Ascending aorta (tissue), 2 donors: ENCODE data around the gene CENPP. TPM values are rescaled to one million over a fixed set of nuclear protein-coding genes. Genes with fewer than 3 reads are reported as not detected.

Experiments used
- DNase-seq, 2 donors: peaks; one replicate each; pipeline ENCODE4 v3.0.0-alpha.2; 2019; ENCODE audit warnings: low spot score in 2 of 2
- H3K27ac ChIP-seq, 2 donors: fragments of 200-600 bp; sonication (generic); one replicate each; pipeline ENCODE4 v1.5.1; 2016 to 2017; ENCODE audit warnings: mild to moderate bottlenecking in 1 of 2
- H3K27me3 ChIP-seq: fragments of 200-600 bp; sonication (generic); one replicate; pipeline ENCODE4 v1.5.1; 2017
- H3K36me3 ChIP-seq, 2 donors: fragments of 200-600 bp; sonication (generic); one replicate each; pipeline ENCODE4 v1.5.1; 2016
- H3K4me1 ChIP-seq, 2 donors: fragments of 200-600 bp; sonication (generic); one replicate each; pipeline ENCODE4 v1.5.1; 2016 to 2017; ENCODE audit warnings: mild to moderate bottlenecking in 1 of 2
- H3K4me3 ChIP-seq, 2 donors: fragments of 200-600 bp; sonication (generic); one replicate each; pipeline ENCODE4 v1.5.1; 2016 to 2017; ENCODE audit warnings: mild to moderate bottlenecking in 1 of 2
- H3K9me3 ChIP-seq, 2 donors: fragments of 200-600 bp; sonication (generic); one replicate each; pipeline ENCODE4 v1.5.1; 2016
- CTCF ChIP-seq, 3 experiments: fragments of 200-600 bp in 2 of 3; fragments of 450-650 bp in 1 of 3; sonication (generic) in 2 of 3; IDR thresholded peaks; one replicate each; pipeline ENCODE4 v1.5.1; 2016 to 2019; ENCODE audit warnings: antibody characterized with exemption in 3 of 3, mild to moderate bottlenecking in 1 of 3, moderate library complexity in 1 of 3
- intact Hi-C: fragments of 100-400 bp; cut with DNase I; formaldehyde crosslinking; loops from one replicate; pipeline ENCODE4 v1.15.1; 2023
- total RNA-seq: library from RNA; depleted of rRNA; stranded (reverse); fragments of >200 nt; gene quantifications from one replicate; pipeline ENCODE4 v1.1.0, GENCODE V29; 2016

Gene CENPP
- total RNA-seq, 1 donor from 2014 or later: 0.43 TPM

- intact Hi-C loops: no loop called here
- no peak for TF ChIP-seq CTCF (IDR thresholded peaks at IDR 0.05)
- Histone ChIP-seq H3K36me3 (peaks cover 53 to 77% of the 10 kb centered on the region in 2 donors), H3K27ac (no peak overlapping the region), H3K9me3 (no peaks in the 10 kb centered on the region), H3K4me1 (peaks cover 0 to 12% of the 10 kb centered on the region in 2 donors), H3K27me3 (no peaks in the 10 kb centered on the region), H3K4me3 (no peak overlapping the region)
- DNase-seq: peak; percentile 5 to 63
These were observed 311.6 kb downstream of the CENPP start for GRCh38 chr9:92637326-92637725.

GRCh38 chr9:92637886-92638620 lies 312.3 kb downstream of the CENPP start:
- intact Hi-C loops: no loop called here
- H3K36me3 ChIP-seq: peaks cover 60 to 84% of the 10 kb centered on the region in 2 donors

GRCh38 chr9:92638621-92639101 lies 312.9 kb downstream of the CENPP start:
- peak in 1 of 2 donors; percentile 53 for DNase-seq
- H3K27me3 ChIP-seq: no peaks in the 10 kb centered on the region
- TF ChIP-seq CTCF (IDR thresholded peaks at IDR 0.05): no peak
- intact Hi-C loops: no loop called here
- peaks cover 0 to 7% of the 10 kb centered on the region in 2 donors for H3K4me1 ChIP-seq
- H3K4me3 ChIP-seq: no peak overlapping the region
- no peaks in the 10 kb centered on the region for H3K9me3 ChIP-seq
- no peak overlapping the region for H3K27ac ChIP-seq
- H3K36me3 ChIP-seq: peaks cover 64 to 85% of the 10 kb centered on the region in 2 donors

More at GRCh38 chr9:92637886-92638620, 312.3 kb downstream of the CENPP start:
- TF ChIP-seq CTCF (IDR thresholded peaks at IDR 0.05): no peak
- H3K27me3 ChIP-seq: no peaks in the 10 kb centered on the region
- no peak overlapping the region for H3K4me3 ChIP-seq
- H3K4me1 ChIP-seq: peaks cover 0 to 8% of the 10 kb centered on the region in 2 donors
- peak in 1 of 2 donors; percentile 51 for DNase-seq
- H3K27ac ChIP-seq: no peak overlapping the region
- H3K9me3 ChIP-seq: no peaks in the 10 kb centered on the region

- Histone ChIP-seq H3K36me3 (peaks cover 69 to 85% of the 10 kb centered on the region in 2 donors), H3K9me3 (no peaks in the 10 kb centered on the region), H3K27ac (no peak overlapping the region), H3K27me3 (no peaks in the 10 kb centered on the region), H3K4me1 (peaks cover 0 to 3% of the 10 kb centered on the region in 2 donors), H3K4me3 (no peak overlapping the region)
- intact Hi-C loops: no loop called here
- TF ChIP-seq CTCF (IDR thresholded peaks at IDR 0.05): no peak
- DNase-seq: peak in 1 of 2 donors; percentile 30
These were observed 313.4 kb downstream of the CENPP start for GRCh38 chr9:92639124-92639523.

DNA sequence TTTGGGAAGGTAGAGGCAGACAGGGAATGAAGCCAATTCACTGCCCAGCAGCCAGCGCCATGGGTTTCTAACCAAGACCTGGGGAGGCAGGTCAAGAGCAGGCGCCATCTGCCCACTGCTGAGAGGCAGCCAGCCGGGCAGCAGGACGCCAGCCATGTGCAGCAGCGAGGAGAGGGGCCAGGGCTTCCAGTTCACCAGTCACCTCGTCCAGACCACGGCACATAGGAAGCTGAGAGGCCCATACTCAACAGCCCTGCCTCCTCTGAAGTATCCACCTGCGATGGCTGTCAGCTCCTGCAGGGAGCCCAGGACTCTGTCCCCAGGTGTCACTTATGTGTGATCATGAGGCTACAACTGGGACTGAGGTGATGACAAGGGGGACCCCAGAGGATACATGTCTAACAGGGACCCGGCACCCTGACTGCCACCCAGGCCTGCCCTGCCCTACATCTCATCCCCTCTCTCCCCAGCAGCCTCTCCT lies 314.1 kb downstream of the CENPP start:
- Histone ChIP-seq H3K36me3 (peaks cover 76 to 91% of the 10 kb centered on the region in 2 donors), H3K4me1 (no peaks in the 10 kb centered on the region), H3K27ac (no peak overlapping the region), H3K4me3 (no peak overlapping the region), H3K27me3 (no peaks in the 10 kb centered on the region), H3K9me3 (no peaks in the 10 kb centered on the region)
- no peak for TF ChIP-seq CTCF (IDR thresholded peaks at IDR 0.05)
- intact Hi-C loops: no loop called here
- DNase-seq: peak in 1 of 2 donors; percentile 55
